ENCODE results near the gene CNR1.

DNA sequence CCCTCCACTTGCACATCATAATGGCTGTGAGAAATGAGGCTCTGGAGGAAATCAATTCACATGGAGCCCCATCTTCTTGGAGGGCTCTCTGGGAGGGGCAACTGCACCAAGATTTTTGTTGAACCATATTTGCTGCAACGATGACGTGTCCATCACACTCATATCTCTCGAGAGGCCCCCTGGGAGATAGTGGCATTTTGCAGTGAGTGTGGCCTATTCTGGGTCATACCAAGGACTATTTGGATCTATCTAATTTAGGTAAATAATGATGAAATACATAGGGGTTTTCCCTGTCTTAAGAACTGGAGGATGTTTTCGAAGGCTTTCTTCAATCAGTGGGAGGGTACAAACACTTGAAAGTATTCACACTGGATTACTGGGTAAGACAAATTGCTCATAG is 31.6 kb downstream of the CNR1 start:
- no peak for TF ChIP-seq ESRRG (CRISPR knock-in tag; IDR thresholded peaks at IDR 0.05)
- TF ChIP-seq ZNF565 (CRISPR knock-in tag; conservative IDR thresholded peaks at IDR 0.05; ENCODE audit: low read depth) = no peak

Data from SK-N-SH treated with all-trans-retinoic acid at 6 μM for 48 hours (cell line).